GM19324 (cell line): Measurements from ENCODE around the gene LIX1.
"Not testable (repeated sequence)": the region's sequence is repeated elsewhere in the genome, so short reads cannot be mapped to it uniquely, and the experiment has no call there.

Experiments
- ATAC-seq: cut with Tn5 transposase; IDR thresholded peaks from one replicate; pipeline ENCODE4 v1.9.1; 2021; ENCODE audit warnings: mild to moderate bottlenecking, moderate library complexity; ENCODE audit not compliant: unreplicated experiment, low FRiP score

Gene LIX1

DNA sequence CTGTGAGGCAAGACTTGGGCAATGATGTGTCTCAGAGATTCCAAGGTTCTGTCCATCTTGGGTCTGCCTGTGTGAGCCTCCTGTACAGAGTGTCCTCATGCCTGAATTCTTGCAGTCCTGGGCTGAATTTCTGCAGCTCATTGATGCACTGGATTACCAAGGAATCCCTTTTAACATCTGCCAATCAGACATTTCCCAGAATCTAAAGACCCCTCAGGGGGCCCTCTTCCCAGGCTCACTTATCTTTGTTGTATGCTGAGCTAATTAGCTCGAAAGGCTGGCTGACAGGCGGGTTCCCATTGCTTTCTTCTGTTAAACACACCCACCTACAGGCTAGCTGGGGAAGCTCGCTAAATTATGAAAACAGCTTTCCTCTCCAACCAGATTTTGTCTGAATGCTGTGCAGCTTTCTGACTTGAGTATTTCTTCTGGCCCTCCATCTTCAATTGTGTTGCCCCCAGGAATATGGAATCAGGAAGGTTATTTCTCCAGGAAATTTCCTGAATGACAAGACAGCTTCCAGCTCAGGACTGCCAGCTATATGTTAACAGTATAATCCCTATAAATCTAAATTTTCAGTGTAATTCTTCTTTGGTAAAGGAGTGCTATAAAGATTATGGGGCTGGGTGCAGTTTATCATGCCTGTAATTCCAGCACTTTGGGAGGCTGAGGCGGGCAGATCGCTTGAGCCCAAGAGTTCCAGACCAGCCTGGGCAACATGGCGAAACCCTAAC lies at the start of gene LIX1:
LIX1 (minus strand) TSS at position 91 of the 734 bp plus-strand sequence; CDS start at position 56, 35 bp downstream.
- ATAC-seq, result peak; percentile 66

GRCh38 chr5:97191893-97192292 lies 49.5 kb upstream of the LIX1 start:
- ATAC-seq, result no peak

DNA sequence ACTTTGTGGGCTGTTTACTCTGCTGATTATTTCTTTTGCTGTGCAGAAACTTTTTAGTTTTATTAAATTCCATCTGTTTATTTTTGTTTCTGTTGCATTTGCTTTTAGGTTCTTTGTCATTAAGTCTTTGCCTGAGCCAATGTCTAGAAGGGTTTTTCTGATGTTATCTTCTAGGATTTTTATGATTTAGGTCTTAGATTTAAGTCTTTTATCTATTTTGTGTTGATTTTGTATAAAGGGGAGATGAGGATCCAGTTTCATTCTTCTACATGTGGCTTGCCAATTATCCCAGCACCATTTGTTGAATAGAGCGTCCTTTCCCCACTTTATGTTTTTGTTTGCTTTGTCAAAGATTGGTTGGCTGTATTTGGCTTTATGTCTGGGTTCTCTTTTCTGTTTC lies 47.1 kb upstream of the LIX1 start:
- ATAC-seq, result not testable (repeated sequence)

- no peak for ATAC-seq
Observed at GRCh38 chr5:97183930-97184213, 41.5 kb upstream of the LIX1 start.

- ATAC-seq, result peak; percentile 92
Observed at GRCh38 chr5:97183100-97183929, 40.9 kb upstream of the LIX1 start, which contains the start of gene RIOK2. TSS of gene RIOK2 (minus strand) at chr5:97183247. CDS start at chr5:97183191, 56 bp downstream.

- ATAC-seq, result no peak
Observed at GRCh38 chr5:97182571-97183099, 40.2 kb upstream of the LIX1 start.

- ATAC-seq, result no peak
Observed at GRCh38 chr5:97181856-97182545, 39.6 kb upstream of the LIX1 start.

DNA sequence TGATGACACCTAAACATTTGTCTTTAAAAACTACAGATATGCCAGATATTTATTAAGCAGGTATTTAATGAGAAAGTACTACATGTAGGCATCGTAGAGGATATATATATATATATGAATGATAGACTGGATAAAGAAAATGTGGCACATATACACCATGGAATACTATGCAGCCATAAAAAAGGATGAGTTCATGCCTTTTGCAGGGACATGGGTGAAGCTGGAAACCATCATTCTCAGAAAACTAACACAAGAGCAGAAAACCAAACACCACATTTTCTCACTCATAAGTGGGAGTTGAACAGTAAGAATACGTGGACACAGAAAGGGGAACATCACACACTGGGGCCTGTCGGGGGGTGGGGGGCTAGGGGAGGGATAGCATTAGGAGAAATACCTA lies 37.0 kb upstream of the LIX1 start:
- not testable (repeated sequence) for ATAC-seq

- ATAC-seq, result no peak
Observed at GRCh38 chr5:97172227-97172626, 29.8 kb upstream of the LIX1 start.

DNA sequence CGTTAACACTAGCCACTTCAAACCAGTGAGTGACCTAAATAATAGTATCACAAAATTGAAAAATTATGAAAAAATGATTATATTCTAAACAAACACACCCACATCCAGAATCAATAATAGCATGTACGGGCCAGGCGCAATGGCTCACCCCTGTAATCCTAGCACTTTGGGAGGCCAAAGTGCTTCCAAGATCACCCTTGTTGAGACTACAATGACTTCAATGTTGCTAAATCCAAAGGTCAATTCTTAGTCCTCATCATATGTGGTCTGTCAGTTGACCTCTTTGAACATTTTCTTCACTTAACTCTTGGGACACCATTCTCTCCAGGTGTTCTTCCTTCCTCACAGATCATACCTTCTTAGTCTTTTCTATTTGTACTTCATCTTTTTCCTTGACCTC lies 29.3 kb upstream of the LIX1 start:
- no peak for ATAC-seq

- ATAC-seq, result peak; percentile 46
Observed at GRCh38 chr5:97167435-97167834, 25.0 kb upstream of the LIX1 start.

DNA sequence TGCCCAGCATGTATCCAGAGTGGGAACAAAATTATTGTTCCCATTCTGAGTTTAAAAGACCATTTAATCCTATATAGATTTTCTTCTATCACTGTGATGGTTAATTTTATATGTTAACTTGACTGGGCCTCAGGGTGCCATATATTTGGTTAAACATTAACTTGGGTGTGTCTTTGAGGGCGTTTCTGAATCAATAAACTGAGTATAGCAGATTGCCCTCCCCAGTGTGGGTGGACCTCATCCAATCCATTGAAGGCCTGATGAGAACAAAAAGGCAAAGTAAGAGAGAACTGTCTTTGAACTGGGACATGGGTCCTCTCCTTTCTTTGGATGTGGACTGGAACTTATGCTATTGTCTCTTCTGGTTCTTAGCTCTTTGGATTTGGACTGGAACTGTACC lies 23.3 kb upstream of the LIX1 start:
- ATAC-seq, result no peak

GRCh38 chr5:97164846-97165245 lies 22.4 kb upstream of the LIX1 start:
- no peak for ATAC-seq

DNA sequence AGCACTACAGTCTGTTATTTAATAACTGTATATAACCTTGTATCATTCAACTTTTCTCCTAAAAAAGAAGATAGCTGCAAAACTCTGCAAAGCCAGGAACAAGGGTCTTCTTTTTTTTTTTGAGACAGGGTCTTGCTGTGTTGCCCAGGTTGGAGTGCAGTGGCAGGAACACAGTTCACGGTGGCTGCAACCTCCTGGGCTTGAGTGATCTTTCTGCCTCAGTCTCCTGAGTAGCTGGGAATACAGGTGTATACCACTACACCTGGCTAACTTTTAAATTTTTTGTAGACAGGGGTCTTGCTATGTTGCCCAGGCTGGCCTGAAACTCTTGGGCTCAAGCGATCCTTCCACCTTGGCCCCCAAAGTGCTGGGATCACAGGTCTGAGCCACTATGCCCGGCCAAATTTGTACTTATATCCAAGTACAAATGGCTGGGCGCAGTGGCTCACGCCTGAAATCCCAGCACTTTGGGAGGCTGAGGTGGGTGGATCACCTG lies 21.4 kb upstream of the LIX1 start:
- ATAC-seq, result no peak

- no peak for ATAC-seq
Observed at GRCh38 chr5:97163360-97163764, 21.0 kb upstream of the LIX1 start.

DNA sequence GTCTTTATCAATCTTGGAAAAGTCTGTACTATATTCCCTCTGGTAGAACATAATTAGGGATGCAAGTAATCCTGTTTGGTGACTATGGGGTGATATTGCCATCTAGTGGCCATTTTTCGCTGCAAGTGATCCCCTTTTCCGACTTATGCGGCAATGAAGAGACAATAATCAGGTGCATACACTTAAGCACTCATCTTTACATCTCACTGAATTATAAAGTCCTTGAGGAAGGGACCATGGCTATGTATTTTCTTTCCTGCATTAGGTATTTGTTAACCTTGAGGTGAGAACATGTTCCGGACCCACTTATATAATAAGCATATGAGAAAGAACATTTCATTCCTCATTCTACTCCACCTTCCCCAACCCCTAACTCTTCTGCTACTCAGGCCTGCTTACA lies 19.6 kb upstream of the LIX1 start:
- ATAC-seq, result no peak

GRCh38 chr5:97157689-97158088 lies 15.3 kb upstream of the LIX1 start:
- no peak for ATAC-seq

DNA sequence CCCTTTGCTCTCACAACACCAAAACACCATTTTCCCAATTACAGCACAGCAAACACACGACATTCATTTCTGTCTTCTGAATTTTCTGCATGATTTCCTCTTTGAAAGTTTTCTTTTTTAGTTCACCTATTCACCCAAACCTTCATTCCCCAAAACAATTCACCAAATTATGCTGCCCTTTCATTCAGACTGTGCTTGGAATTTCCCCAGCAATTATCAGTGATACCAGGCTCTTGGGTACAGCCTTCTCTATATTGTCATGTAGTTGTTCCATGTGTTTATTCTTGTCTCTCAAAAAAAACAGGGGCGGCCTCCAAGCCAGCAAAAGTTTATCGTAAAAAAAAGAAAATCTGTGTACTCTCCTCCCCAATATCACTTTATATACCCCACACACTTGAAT lies 9.0 kb upstream of the LIX1 start:
- ATAC-seq, result no peak

DNA sequence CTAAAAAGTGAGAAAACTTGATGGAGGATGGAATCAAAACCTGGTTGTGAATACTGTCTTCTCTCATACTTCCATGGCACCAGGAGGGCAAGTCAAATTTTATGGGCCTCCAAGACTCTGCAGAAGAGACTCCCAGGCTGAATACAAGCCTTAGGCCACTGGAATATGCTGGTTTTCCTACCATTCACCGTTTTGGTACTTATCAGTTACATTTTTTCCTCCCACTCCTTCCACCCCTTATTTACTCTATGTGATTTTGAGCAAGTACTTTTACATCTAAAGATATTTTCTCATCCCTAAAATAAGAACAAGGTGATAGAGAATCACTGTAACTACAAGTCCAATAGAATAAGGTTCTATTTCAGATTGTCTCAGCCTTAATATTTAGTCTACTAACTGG lies 8.0 kb upstream of the LIX1 start:
- no peak for ATAC-seq

DNA sequence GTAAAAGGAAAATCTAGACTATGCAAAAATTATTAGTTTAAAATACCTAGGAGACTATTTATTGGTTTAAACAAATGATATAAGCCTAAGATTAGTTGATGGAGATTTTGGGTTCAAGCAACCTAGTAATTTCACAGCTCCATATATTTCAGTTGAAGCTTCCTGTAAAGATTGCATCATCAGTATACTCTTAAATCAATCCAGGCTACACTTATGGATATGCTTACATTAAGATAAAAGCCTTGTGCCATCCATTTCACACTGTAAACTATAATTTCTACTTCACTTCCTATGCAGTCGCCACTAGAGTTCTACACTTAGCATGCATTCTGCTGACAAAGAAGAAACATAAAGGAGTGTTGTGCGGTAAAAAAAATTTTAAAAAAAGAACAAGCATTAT lies 7.3 kb upstream of the LIX1 start:
- ATAC-seq, result no peak

DNA sequence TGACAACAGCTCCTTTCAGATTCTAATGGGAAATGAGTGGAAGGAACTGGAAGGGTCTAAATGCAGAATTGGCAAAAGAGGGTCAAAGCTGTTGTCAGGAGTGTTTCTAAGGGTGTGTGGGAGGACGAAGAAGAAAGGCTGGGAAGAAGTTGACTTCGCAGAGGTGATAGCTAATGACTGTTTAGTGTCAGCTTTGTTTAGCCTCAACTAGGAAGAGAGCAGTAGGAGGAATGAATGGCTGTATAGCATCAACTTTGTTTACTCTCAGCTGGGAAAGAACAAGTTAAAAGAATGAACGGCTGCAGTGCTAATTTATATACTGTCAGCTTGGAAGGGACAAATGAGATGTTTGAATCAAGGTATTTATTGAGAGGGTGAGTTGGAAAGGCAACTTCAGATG lies 5.9 kb upstream of the LIX1 start:
- ATAC-seq, result no peak
